Bone marrow (tissue), 2 donors: ENCODE results near the gene ASTL.

Experiments used
- DNase-seq, 2 donors: peaks; one replicate each; lab custom pipeline; 2025; lab: John Stamatoyannopoulos, UW

The ASTL gene

GRCh38 chr2:96130483-96130882, 7.8 kb downstream of the ASTL start:
- DNase-seq, result no peak

- no peak for DNase-seq
Observed at GRCh38 chr2:96129528-96130120, 8.7 kb downstream of the ASTL start.

GRCh38 chr2:96128456-96128855, 9.8 kb downstream of the ASTL start:
- no peak for DNase-seq

- no peak for DNase-seq
Observed at GRCh38 chr2:96124406-96125265, 13.7 kb downstream of the ASTL start.

- DNase-seq, result no peak
Observed at GRCh38 chr2:96123936-96124335, 14.4 kb downstream of the ASTL start.

GRCh38 chr2:96123290-96123689, 15.0 kb downstream of the ASTL start:
- DNase-seq, result no peak

- no peak for DNase-seq
Observed at GRCh38 chr2:96122391-96122790, 15.9 kb downstream of the ASTL start.

- DNase-seq, result no peak
Observed at GRCh38 chr2:96121414-96121813, 16.9 kb downstream of the ASTL start.

GRCh38 chr2:96120991-96121390, 17.3 kb downstream of the ASTL start:
- DNase-seq, result no peak

- no peak for DNase-seq
Observed at GRCh38 chr2:96120091-96120720, 18.1 kb downstream of the ASTL start.

- DNase-seq, result no peak
Observed at GRCh38 chr2:96119389-96119751, 18.9 kb downstream of the ASTL start.

GRCh38 chr2:96118698-96119388, 19.5 kb downstream of the ASTL start:
- DNase-seq, result no peak

- DNase-seq, result no peak
Observed at GRCh38 chr2:96117701-96118588, 20.4 kb downstream of the ASTL start.

GRCh38 chr2:96116879-96117533, 21.3 kb downstream of the ASTL start:
- DNase-seq, result peak in 1 of 2 donors; percentile 61

GRCh38 chr2:96116424-96116878, 21.9 kb downstream of the ASTL start, which contains the start of gene ADRA2B:
TSS of gene ADRA2B (minus strand) at chr2:96116571. CDS start at chr2:96116149, 422 bp downstream.
- no peak for DNase-seq

- DNase-seq, result no peak
Observed at GRCh38 chr2:96115631-96116423, 22.5 kb downstream of the ASTL start.

GRCh38 chr2:96114903-96115581, 23.3 kb downstream of the ASTL start:
- DNase-seq, result no peak

GRCh38 chr2:96114546-96114902, 23.8 kb downstream of the ASTL start:
- no peak for DNase-seq

GRCh38 chr2:96113951-96114350, 24.4 kb downstream of the ASTL start:
- DNase-seq, result no peak

GRCh38 chr2:96113367-96113677, 25.0 kb downstream of the ASTL start:
- DNase-seq, result no peak
